ENCODE results near the gene FAM117A.

DNA sequence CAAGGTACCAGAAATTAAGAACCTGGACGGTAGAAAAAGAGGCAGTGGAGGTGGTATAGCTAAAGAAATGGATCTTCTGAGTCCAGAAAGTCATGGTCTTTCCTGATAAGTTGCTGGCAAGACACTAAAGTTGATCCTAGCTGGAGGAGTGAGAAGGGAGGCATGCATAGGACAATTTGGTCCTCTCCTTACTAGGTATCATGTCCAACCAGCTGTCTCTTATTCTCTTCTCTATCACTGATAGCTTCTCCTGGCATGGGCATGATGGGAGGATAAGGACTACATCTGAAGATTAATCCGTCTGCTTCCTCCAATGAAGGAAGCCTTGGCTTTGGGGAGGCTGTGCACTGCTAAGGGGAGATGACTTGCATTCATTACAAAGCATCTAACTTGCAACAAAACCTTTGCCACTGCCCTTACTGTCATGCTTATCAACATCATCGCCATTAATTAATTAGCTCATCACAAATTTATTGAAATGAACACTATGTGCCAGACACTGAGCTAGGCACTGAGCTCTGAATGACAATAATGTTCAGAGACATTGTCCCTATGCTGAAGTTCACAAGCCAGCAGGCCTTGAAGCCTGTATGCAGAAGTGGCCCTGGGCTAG lies 3.1 kb upstream of the FAM117A start:
- TF ChIP-seq, protein P1, sequence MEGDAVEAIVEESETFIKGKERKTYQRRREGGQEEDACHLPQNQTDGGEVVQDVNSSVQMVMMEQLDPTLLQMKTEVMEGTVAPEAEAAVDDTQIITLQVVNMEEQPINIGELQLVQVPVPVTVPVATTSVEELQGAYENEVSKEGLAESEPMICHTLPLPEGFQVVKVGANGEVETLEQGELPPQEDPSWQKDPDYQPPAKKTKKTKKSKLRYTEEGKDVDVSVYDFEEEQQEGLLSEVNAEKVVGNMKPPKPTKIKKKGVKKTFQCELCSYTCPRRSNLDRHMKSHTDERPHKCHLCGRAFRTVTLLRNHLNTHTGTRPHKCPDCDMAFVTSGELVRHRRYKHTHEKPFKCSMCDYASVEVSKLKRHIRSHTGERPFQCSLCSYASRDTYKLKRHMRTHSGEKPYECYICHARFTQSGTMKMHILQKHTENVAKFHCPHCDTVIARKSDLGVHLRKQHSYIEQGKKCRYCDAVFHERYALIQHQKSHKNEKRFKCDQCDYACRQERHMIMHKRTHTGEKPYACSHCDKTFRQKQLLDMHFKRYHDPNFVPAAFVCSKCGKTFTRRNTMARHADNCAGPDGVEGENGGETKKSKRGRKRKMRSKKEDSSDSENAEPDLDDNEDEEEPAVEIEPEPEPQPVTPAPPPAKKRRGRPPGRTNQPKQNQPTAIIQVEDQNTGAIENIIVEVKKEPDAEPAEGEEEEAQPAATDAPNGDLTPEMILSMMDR (IDR thresholded peaks at IDR 0.05): no peak
- TF ChIP-seq POLR2A (IDR thresholded peaks at IDR 0.05): no peak

Data from lower leg skin (tissue), 3 donors.